ENCODE results near the gene ITPRIPL1.

ITPRIPL1 gene

GRCh38 chr2:96345868-96346462 lies 20.8 kb downstream of the ITPRIPL1 start:
- H3K14ac ChIP-seq (ENCODE audit: low read length in 2 of 2), result no peak overlapping the region
- H3K27me3 ChIP-seq (ENCODE audit: control insufficient read depth in 1 of 2, insufficient read depth in 1 of 2, low read length in 2 of 2), result no peaks in the 10 kb centered on the region
- WGBS, result 98% methylated on average over 6 of the region's 6 CpGs
- no peak overlapping the region for H3K4me3 ChIP-seq (ENCODE audit: insufficient read depth in 1 of 2, low read depth in 1 of 2, low read length in 2 of 2)
- H2BK15ac ChIP-seq (ENCODE audit: low read depth, poor library complexity, severe bottlenecking), result no peak overlapping the region
- H3K79me1 ChIP-seq (replicated peaks; ENCODE audit: low read length, poor library complexity, severe bottlenecking), result peaks cover 27% of the 10 kb centered on the region
- H4K8ac ChIP-seq (ENCODE audit: low read length), result no peak overlapping the region
- no peak overlapping the region for H3K27ac ChIP-seq (ENCODE audit: low read length, poor library complexity, severe bottlenecking)
- H3K9me3 ChIP-seq (ENCODE audit: control insufficient read depth, low read length), result no peaks in the 10 kb centered on the region
- no peak overlapping the region for H2AK5ac ChIP-seq (ENCODE audit: low read length, severe bottlenecking)
- H3K36me3 ChIP-seq (ENCODE audit: control insufficient read depth in 1 of 2, insufficient read depth in 2 of 2, low read depth in 1 of 2, low read length in 2 of 2), result peaks cover 9 to 12% of the 10 kb centered on the region in 2 experiments
- no peak overlapping the region for H2BK12ac ChIP-seq (ENCODE audit: low read length in 2 of 2)
- H3K18ac ChIP-seq (ENCODE audit: low read depth in 1 of 2, low read length in 2 of 2), result no peak overlapping the region
- no peak overlapping the region for H3K4ac ChIP-seq (ENCODE audit: low read depth in 1 of 2, low read length in 2 of 2)
- peaks cover 7% of the 10 kb centered on the region for H3K4me1 ChIP-seq (ENCODE audit: control insufficient read depth, insufficient read depth, low read depth, low read length)
- no peak overlapping the region for H4K91ac ChIP-seq (ENCODE audit: low read length)
- no peak overlapping the region for H2AFZ ChIP-seq (ENCODE audit: low read depth, low read length)
- no peak overlapping the region for H2BK120ac ChIP-seq (ENCODE audit: low read depth, low read length)
- H3K9ac ChIP-seq (ENCODE audit: low read length), result no peak overlapping the region
- H3K4me2 ChIP-seq (ENCODE audit: low read length, poor library complexity, severe bottlenecking), result no peak overlapping the region
- H2BK5ac ChIP-seq (ENCODE audit: low read depth, low read length, poor library complexity, severe bottlenecking), result no peak overlapping the region
- no peak overlapping the region for H3K23ac ChIP-seq (ENCODE audit: low read length in 2 of 2)
- no peak for DNase-seq

GRCh38 chr2:96347395-96347794 lies 22.3 kb downstream of the ITPRIPL1 start:
- peaks cover 28% of the 10 kb centered on the region for H3K79me1 ChIP-seq (replicated peaks; ENCODE audit: low read length, poor library complexity, severe bottlenecking)
- no peak overlapping the region for H4K91ac ChIP-seq (ENCODE audit: low read length)
- H3K23ac ChIP-seq (ENCODE audit: low read length in 2 of 2), result no peak overlapping the region
- H4K8ac ChIP-seq (ENCODE audit: low read length), result no peak overlapping the region
- no peak overlapping the region for H2BK12ac ChIP-seq (ENCODE audit: low read length in 2 of 2)
- WGBS, result 90% methylated on average over 1 of the region's 1 CpG
- no peak overlapping the region for H3K14ac ChIP-seq (ENCODE audit: low read length in 2 of 2)
- H3K27ac ChIP-seq (ENCODE audit: low read length, poor library complexity, severe bottlenecking), result no peak overlapping the region
- no peak overlapping the region for H3K4me2 ChIP-seq (ENCODE audit: low read length, poor library complexity, severe bottlenecking)
- no peak overlapping the region for H2AK5ac ChIP-seq (ENCODE audit: low read length, severe bottlenecking)
- H3K9ac ChIP-seq (ENCODE audit: low read length), result no peak overlapping the region
- no peak overlapping the region for H3K4ac ChIP-seq (ENCODE audit: low read depth in 1 of 2, low read length in 2 of 2)
- H3K36me3 ChIP-seq (ENCODE audit: control insufficient read depth in 1 of 2, insufficient read depth in 2 of 2, low read depth in 1 of 2, low read length in 2 of 2), result peaks cover 9 to 12% of the 10 kb centered on the region in 2 experiments
- H3K27me3 ChIP-seq (ENCODE audit: control insufficient read depth in 1 of 2, insufficient read depth in 1 of 2, low read length in 2 of 2), result no peaks in the 10 kb centered on the region
- no peak overlapping the region for H2BK5ac ChIP-seq (ENCODE audit: low read depth, low read length, poor library complexity, severe bottlenecking)
- no peak overlapping the region for H2AFZ ChIP-seq (ENCODE audit: low read depth, low read length)
- H2BK120ac ChIP-seq (ENCODE audit: low read depth, low read length), result no peak overlapping the region
- H2BK15ac ChIP-seq (ENCODE audit: low read depth, poor library complexity, severe bottlenecking), result no peak overlapping the region
- DNase-seq, result no peak
- no peak overlapping the region for H3K18ac ChIP-seq (ENCODE audit: low read depth in 1 of 2, low read length in 2 of 2)
- peaks cover under 1% of the 10 kb centered on the region for H3K4me1 ChIP-seq (ENCODE audit: control insufficient read depth, insufficient read depth, low read depth, low read length)
- no peaks in the 10 kb centered on the region for H3K9me3 ChIP-seq (ENCODE audit: control insufficient read depth, low read length)
- no peak overlapping the region for H3K4me3 ChIP-seq (ENCODE audit: insufficient read depth in 1 of 2, low read depth in 1 of 2, low read length in 2 of 2)

GRCh38 chr2:96353032-96353561 lies 28.0 kb downstream of the ITPRIPL1 start:
- no peak overlapping the region for H3K23ac ChIP-seq (ENCODE audit: low read length in 2 of 2)
- H3K4me2 ChIP-seq (ENCODE audit: low read length, poor library complexity, severe bottlenecking), result no peak overlapping the region
- H3K9ac ChIP-seq (ENCODE audit: low read length), result peak overlapping the region; percentile 57
- H2AK5ac ChIP-seq (ENCODE audit: low read length, severe bottlenecking), result no peak overlapping the region
- peak overlapping the region in 1 of 2 experiments; percentile 14 for H3K4me3 ChIP-seq (ENCODE audit: insufficient read depth in 1 of 2, low read depth in 1 of 2, low read length in 2 of 2)
- no peak overlapping the region for H3K27ac ChIP-seq (ENCODE audit: low read length, poor library complexity, severe bottlenecking)
- no peak overlapping the region for H2BK5ac ChIP-seq (ENCODE audit: low read depth, low read length, poor library complexity, severe bottlenecking)
- no peak overlapping the region for H3K14ac ChIP-seq (ENCODE audit: low read length in 2 of 2)
- H4K8ac ChIP-seq (ENCODE audit: low read length), result no peak overlapping the region
- H4K91ac ChIP-seq (ENCODE audit: low read length), result peak overlapping the region; percentile 54
- H3K79me1 ChIP-seq (replicated peaks; ENCODE audit: low read length, poor library complexity, severe bottlenecking), result peaks cover 6% of the 10 kb centered on the region
- peaks cover 6 to 12% of the 10 kb centered on the region in 2 experiments for H3K36me3 ChIP-seq (ENCODE audit: control insufficient read depth in 1 of 2, insufficient read depth in 2 of 2, low read depth in 1 of 2, low read length in 2 of 2)
- 95% methylated on average over 9 of the region's 9 CpGs for WGBS
- no peaks in the 10 kb centered on the region for H3K27me3 ChIP-seq (ENCODE audit: control insufficient read depth in 1 of 2, insufficient read depth in 1 of 2, low read length in 2 of 2)
- no peak overlapping the region for H2AFZ ChIP-seq (ENCODE audit: low read depth, low read length)
- no peak overlapping the region for H3K18ac ChIP-seq (ENCODE audit: low read depth in 1 of 2, low read length in 2 of 2)
- no peak overlapping the region for H3K4ac ChIP-seq (ENCODE audit: low read depth in 1 of 2, low read length in 2 of 2)
- DNase-seq, result no peak
- no peaks in the 10 kb centered on the region for H3K9me3 ChIP-seq (ENCODE audit: control insufficient read depth, low read length)
- H2BK15ac ChIP-seq (ENCODE audit: low read depth, poor library complexity, severe bottlenecking), result no peak overlapping the region
- no peak overlapping the region for H2BK120ac ChIP-seq (ENCODE audit: low read depth, low read length)
- H3K4me1 ChIP-seq (ENCODE audit: control insufficient read depth, insufficient read depth, low read depth, low read length), result no peaks in the 10 kb centered on the region
- H2BK12ac ChIP-seq (ENCODE audit: low read length in 2 of 2), result no peak overlapping the region

- Histone ChIP-seq H3K36me3 (ENCODE audit: control insufficient read depth in 1 of 2, insufficient read depth in 2 of 2, low read depth in 1 of 2, low read length in 2 of 2) (peaks cover 6 to 12% of the 10 kb centered on the region in 2 experiments), H3K9me3 (ENCODE audit: control insufficient read depth, low read length) (no peaks in the 10 kb centered on the region), H2BK15ac (ENCODE audit: low read depth, poor library complexity, severe bottlenecking) (no peak overlapping the region), H4K91ac (ENCODE audit: low read length) (no peak overlapping the region), H2AK5ac (ENCODE audit: low read length, severe bottlenecking) (no peak overlapping the region), H2AFZ (ENCODE audit: low read depth, low read length) (no peak overlapping the region), H3K79me1 (replicated peaks; ENCODE audit: low read length, poor library complexity, severe bottlenecking) (peaks cover 6% of the 10 kb centered on the region), H3K4me2 (ENCODE audit: low read length, poor library complexity, severe bottlenecking) (no peak overlapping the region), H3K4ac (ENCODE audit: low read depth in 1 of 2, low read length in 2 of 2) (no peak overlapping the region), H2BK120ac (ENCODE audit: low read depth, low read length) (no peak overlapping the region), H2BK5ac (ENCODE audit: low read depth, low read length, poor library complexity, severe bottlenecking) (no peak overlapping the region), H2BK12ac (ENCODE audit: low read length in 2 of 2) (no peak overlapping the region), H3K4me3 (ENCODE audit: insufficient read depth in 1 of 2, low read depth in 1 of 2, low read length in 2 of 2) (no peak overlapping the region), H3K9ac (ENCODE audit: low read length) (peak overlapping the region; percentile 57), H4K8ac (ENCODE audit: low read length) (no peak overlapping the region), H3K27me3 (ENCODE audit: control insufficient read depth in 1 of 2, insufficient read depth in 1 of 2, low read length in 2 of 2) (no peaks in the 10 kb centered on the region), H3K14ac (ENCODE audit: low read length in 2 of 2) (no peak overlapping the region), H3K27ac (ENCODE audit: low read length, poor library complexity, severe bottlenecking) (no peak overlapping the region), H3K23ac (ENCODE audit: low read length in 2 of 2) (no peak overlapping the region), H3K4me1 (ENCODE audit: control insufficient read depth, insufficient read depth, low read depth, low read length) (no peaks in the 10 kb centered on the region), H3K18ac (ENCODE audit: low read depth in 1 of 2, low read length in 2 of 2) (no peak overlapping the region)
- peak; percentile 8 for DNase-seq
- WGBS, result 98% methylated on average over 4 of the region's 4 CpGs
Measured at GRCh38 chr2:96353606-96354101, 28.5 kb downstream of the ITPRIPL1 start.

Data from mesenchymal stem cell (in vitro differentiated cells and primary cell).